ENCODE results near the gene ERGIC1. TPM values are rescaled to one million over a fixed set of nuclear protein-coding genes. Genes with fewer than 3 reads are reported as not detected.

Gene ERGIC1
- total and polyA plus RNA-seq, 2 of the 13 experiments (the other 11 are each of a cell fraction or from before 2014, with no cell fraction given): 78.5 to 184 TPM

GRCh38 chr5:172853355-172853975 lies 19.4 kb downstream of the ERGIC1 start (continued):
- TF ChIP-seq RERE (CRISPR knock-in tag; IDR thresholded peaks at IDR 0.05; ENCODE audit: low read depth) (no peak), TGIF2 (CRISPR knock-in tag; IDR thresholded peaks at IDR 0.05) (0 out of 2 replicates have a peak, but pooled peaks have one; percentile 36), ZNF746 (CRISPR knock-in tag; IDR thresholded peaks at IDR 0.05) (no peak), ZBTB39 (CRISPR knock-in tag; IDR thresholded peaks at IDR 0.05) (no peak), TEF (CRISPR knock-in tag; IDR thresholded peaks at IDR 0.05) (no peak), ELF1 (CRISPR knock-in tag; IDR thresholded peaks at IDR 0.05) (no peak), EED (CRISPR knock-in tag; IDR thresholded peaks at IDR 0.05) (no peak), NFRKB (IDR thresholded peaks at IDR 0.05) (no peak), ZNF878 (CRISPR knock-in tag; IDR thresholded peaks at IDR 0.05) (0 out of 2 replicates have a peak, but pooled peaks have one; percentile 40), PITX1 (CRISPR knock-in tag; IDR thresholded peaks at IDR 0.05) (no peak), ZSCAN12 (CRISPR knock-in tag; IDR thresholded peaks at IDR 0.05) (no peak), ZNF709 (CRISPR knock-in tag; IDR thresholded peaks at IDR 0.05) (peak; percentile 55; the same call in 1 of the 2 replicates), KAT7 (CRISPR knock-in tag; IDR thresholded peaks at IDR 0.05; ENCODE audit: borderline replicate concordance) (no peak), ZNF629 (CRISPR knock-in tag; conservative IDR thresholded peaks at IDR 0.05) (peak; percentile 95), KDM1A (CRISPR knock-in tag; IDR thresholded peaks at IDR 0.05) (peak; percentile 75; the same call in 1 of the 2 replicates), GATAD2A (CRISPR knock-in tag; IDR thresholded peaks at IDR 0.05) (peak; percentile 78), ZMYM3 (CRISPR knock-in tag; IDR thresholded peaks at IDR 0.05) (peak; percentile 66; the same call in 1 of the 2 replicates), SOX6 (IDR thresholded peaks at IDR 0.05) (no peak), SOX6 (CRISPR knock-in tag; IDR thresholded peaks at IDR 0.05) (no peak; the same call in 1 of the 2 replicates), ZNF333 (CRISPR knock-in tag; IDR thresholded peaks at IDR 0.05; ENCODE audit: borderline replicate concordance) (no peak), HES4 (CRISPR knock-in tag; IDR thresholded peaks at IDR 0.05; ENCODE audit: borderline replicate concordance) (no peak), MAX (IDR thresholded peaks at IDR 0.05) (no peak)
